HG02610 (cell line): ENCODE measurements around the gene TMEM40.
A peak's percentile ranks its signal among the peaks of the same experiment; 100 is the strongest.
"Not testable (repeated sequence)": the region's sequence is repeated elsewhere in the genome, so short reads cannot be mapped to it uniquely, and the experiment has no call there.

Experiments
- ATAC-seq: cut with Tn5 transposase; IDR thresholded peaks from one replicate; pipeline ENCODE4 v1.9.1; 2021; ENCODE audit warnings: mild to moderate bottlenecking, moderate library complexity; ENCODE audit not compliant: unreplicated experiment

TMEM40 gene

DNA sequence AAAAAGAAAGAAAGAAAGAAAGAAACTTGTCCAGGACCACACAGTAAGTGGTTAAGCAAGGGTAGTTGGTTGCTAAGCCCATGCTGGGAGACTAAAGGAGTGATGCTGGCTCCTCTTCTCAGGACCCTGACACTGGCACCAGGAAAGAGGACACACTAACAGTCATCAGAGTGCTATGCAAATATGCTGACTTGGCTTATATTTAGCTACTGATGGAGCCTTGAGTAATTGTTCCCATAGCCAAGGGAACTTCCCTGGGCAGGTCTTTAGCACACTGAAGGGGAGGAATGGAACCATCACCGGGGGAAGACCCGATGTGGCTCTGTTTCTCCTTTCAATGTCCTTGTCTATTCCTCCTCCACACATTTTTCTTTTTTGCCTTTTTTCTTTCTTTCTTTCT lies 6.2 kb downstream of the TMEM40 start:
- no peak for ATAC-seq

DNA sequence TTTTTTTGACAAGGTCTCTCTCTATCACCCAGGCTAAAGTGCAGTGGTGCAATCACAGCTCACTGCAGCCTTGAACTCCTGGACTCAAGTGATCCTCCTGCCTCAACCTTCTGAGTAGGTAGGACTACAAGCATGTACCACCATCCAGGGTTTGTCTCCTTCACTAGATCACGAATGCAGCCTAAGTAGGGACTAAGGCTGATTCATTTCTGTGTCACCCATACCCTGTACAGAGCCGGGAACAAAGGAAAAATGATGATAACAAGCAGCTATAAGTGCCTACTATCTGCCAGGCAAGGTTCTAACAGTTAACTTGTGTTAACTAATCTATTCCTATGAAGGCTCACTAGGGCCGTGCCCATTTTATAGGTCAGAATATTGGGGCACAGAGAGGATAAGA lies 7.0 kb downstream of the TMEM40 start:
- no peak for ATAC-seq

DNA sequence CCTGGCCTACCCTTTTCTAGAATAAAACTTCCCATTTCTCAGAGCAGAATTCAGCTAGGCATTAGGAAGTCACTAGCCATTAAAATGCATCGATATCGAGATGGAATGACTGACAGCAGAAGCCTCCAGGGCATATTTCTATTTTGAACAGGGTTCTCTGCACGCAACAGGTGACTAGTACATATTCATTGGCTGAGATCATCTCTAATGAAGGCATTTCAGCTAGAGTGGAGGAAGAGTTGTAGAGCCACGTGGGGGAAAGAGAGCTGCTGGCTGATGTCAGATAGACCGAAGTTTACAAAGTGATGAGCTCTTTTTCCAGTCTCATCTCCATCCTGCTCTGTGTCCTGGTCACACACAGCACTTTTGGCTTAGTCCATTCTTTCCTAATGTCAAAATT lies 7.5 kb downstream of the TMEM40 start:
- ATAC-seq: no peak

DNA sequence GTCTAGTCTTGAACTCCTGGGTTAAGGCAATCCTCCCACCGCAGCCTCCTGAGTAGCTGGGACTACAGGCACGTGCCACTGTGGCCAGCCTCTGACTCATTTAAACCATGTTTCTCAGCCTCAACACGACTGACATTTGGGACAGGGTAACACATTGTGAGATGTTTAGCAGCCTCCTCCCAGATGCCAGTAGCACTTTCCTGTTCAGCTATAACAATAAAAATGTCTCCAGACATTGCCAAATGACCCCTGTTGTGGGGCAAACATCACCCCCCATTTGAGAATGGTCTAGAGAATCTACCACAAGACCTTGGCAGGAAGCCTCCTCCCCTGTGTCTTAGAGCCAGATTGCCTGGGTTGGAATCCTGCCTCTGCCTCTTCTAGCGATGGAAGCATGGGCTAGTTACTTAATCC lies 8.4 kb downstream of the TMEM40 start:
- peak; percentile 62 for ATAC-seq

DNA sequence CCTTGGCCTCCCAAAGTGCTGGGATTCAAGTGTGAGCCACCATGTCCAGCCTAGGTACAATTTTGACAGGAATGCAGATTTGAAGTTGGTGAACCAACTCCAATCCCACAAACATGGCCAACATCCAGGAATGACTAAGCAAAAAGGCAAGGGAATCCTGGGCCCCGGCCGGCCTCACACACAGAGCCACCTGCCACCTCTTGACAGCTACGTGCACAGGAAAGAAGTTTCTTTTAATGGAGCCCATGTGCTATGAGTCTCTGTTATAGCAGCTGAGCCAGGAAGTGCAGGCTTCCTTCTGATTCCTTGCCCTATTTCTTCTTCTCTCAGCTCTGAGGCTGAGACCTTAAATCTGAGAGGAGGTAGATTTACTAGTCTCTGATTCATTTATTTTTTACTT lies 8.8 kb downstream of the TMEM40 start:
- peak; percentile 23 for ATAC-seq

DNA sequence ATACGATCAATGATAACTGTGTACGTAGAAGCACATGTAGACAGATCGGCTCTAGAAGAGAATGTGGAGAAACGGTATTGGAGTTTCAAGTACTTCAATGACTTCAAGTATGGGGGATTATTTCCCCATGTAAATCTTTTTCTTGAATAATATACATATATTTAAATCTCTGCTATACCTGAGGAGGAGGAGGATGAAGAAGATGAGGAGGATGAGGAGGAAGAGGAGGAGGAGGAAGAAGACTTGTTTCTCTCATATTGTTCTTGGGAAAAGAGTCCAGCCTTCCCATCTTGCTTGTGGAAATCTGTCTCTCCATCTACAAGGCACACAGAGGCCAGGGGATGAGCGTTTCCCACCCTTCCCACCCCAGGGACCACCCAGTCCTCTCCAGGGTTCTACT lies 10.6 kb downstream of the TMEM40 start:
- ATAC-seq: no peak

DNA sequence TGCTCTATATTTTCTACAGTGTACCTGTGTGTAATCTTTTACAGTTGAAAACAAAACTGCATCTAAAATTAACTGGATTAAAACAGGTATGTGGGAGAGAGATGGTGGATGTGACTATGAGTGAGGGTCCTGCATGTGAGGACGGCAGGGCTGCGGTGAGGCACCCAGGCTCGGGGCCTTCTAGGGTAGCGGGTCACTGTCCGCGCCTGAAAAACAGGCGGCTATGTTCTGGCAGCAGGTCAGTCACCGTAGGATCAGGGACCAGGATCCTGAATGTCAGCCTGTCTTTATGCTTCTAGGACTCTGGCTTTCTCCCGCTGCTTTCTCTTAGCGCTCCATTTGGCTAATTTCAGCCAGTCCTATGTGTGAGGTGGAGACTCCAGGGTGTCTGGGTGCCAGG lies 12.6 kb downstream of the TMEM40 start:
- ATAC-seq: no peak

DNA sequence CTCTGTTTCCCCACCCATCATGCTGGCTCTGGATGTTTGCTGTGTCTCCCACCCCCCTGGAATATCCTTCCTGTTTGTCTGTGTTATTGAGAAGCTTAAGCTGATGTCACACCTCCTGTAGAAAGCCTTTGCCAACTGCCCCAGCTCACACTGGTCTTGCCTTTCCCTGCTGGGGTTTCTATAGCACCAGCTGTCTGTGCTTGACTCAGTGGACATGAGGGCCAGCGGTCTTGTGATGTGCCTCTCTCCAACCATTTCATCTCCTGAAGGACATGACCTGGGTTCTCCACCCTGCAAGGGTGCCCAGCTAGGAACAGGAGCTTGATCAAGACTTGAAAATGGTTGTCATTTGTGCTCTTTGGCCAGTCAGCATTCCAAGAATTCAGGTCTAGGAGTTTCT lies 14.7 kb downstream of the TMEM40 start:
- ATAC-seq: no peak

DNA sequence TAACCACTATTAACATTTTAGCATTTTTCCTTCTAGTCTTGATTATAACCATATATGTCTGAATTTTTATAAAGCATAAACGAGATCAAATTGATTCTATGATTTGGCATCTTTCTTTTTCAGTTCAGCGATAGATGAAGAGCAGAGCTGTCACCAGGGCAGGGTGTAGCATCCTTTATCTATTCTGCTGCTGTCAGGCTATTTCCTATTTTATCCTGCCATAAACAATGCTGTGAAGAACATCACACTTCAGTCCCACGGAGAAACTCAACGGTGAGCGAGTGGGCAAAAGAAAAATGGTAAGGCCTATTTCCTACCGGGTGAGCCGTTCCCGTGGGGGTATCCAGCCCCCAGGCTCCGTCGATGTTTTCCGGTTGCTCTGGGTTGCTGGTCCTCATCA lies 15.5 kb downstream of the TMEM40 start:
- ATAC-seq: no peak

DNA sequence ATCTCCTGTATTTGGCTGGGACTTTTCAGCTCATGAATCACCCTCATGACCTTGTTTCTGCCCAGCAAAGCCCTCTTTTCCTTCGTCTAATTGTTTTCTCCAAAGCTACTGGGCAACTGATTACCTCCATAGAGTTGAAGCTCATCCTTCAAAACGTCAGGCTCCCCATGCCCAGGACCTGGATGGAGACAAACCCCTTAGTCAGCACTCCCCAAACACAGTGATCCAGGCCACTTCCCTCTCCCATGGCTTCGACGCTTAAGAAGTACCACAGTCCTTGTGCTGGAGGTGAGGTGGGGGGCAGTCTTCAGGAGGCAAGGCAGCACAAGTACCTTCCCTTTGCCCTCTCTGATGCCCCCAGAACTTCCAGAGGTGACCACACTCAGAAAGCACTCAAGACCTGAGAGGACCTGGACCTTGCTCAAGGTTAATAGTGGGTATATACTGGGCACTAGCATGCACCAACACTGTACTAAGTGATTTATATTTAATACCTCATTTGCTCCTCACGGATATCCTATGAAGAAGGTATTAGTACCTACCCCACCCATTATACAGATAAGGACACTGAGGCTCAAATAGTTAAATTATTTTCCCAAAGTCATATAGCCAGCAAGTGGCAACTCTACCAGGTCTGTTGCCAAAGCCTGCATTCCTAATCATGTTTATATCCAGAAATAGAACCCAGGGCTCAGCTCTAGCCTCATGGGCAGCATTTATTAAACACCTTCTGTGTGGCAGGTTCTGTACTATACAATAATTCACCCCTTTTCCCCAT lies 16.5 kb downstream of the TMEM40 start:
- no peak for ATAC-seq

DNA sequence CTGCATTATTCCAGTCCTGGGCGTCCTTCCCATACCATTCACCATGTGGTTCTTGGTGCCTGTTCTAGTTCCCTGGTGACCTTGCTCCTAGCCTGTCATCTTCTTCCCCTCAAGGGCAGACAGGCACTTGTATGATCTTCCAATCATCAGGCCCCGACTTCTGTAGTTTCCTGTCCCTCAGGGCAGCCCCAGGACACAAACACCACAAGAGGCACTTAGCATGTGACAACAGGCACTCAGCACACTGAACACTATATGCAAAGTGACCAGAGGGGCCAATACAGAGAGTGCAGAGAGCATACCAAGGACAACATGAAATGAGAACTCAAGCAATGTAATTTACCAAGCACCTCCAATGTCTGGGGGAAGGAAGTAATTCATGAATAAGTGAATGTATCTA lies 17.9 kb downstream of the TMEM40 start:
- no peak for ATAC-seq

DNA sequence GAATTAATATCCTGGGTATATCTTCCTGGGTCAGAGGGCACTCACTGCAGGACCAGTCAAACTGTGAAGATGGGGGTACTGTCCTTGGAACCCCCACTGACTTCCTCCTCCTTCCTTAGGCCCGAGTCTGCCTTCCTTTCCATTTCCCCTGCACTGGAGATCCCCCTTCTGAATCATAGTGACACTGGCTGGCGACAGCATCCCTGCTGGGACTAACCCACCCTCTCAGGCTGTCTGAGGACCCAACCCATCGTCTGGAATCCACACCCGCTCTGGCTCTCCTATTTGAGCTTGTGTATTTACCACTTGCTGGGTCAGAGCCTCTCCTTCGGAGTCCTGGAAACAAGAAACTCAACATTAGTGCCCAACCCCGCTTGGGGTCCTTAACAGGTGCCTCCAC lies 21.2 kb downstream of the TMEM40 start:
- ATAC-seq: no peak

DNA sequence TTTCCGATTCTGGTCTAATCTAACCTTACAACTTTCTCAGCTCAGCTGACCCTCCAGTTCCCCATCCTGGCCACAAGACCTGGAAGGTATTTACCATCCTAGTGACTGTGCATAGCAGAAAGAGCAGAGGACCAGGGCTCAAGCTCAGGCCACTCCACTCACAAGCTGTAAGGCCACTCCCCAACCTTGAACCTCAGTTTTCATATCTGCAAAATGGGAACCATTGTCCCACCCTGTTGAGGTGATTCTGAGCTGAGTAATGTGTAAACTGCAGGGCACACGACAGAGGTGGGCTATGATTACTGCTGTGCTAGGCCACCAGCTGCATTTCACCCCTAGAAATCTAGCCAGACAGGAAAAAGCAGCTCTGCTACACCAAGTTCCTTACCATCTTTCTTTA lies 21.7 kb downstream of the TMEM40 start:
- no peak for ATAC-seq

DNA sequence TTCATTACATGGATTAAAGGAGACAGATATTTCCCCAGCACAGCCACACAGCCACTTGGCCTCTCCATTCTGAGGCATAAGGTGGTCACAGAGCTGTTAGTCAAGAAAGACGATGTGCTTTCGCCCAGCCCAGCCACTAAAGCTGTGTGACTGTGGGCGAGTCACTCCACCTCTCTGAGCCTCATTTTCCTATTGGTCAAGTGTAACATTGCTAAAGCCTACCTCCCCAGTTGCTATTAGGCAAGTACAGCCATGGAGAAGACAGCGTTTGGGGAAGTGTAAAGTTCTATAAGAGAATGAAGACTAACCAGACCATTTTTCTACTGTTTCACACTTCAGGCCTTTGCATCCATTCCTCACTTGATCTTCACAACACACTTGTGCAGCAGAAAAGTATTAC lies 24.1 kb downstream of the TMEM40 start:
- no peak for ATAC-seq

DNA sequence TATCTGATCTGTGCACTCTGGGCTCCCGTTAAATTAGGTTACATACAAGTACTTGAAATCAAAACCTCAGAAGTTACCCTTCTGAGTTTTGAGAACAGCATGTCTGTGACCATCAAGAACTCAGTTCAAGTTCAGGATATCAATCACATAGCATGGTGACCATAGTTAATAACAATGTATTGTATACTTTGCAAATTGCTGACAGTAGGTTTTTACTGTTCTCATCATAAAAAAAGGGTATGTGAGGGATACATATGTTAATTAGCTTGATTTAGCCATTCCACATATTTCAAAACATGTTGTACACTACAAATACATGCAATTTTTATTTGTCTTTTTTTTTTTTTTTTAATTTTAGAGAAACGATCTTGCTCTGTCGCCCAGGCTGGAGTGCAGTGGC lies 25.5 kb downstream of the TMEM40 start:
- ATAC-seq: no peak

DNA sequence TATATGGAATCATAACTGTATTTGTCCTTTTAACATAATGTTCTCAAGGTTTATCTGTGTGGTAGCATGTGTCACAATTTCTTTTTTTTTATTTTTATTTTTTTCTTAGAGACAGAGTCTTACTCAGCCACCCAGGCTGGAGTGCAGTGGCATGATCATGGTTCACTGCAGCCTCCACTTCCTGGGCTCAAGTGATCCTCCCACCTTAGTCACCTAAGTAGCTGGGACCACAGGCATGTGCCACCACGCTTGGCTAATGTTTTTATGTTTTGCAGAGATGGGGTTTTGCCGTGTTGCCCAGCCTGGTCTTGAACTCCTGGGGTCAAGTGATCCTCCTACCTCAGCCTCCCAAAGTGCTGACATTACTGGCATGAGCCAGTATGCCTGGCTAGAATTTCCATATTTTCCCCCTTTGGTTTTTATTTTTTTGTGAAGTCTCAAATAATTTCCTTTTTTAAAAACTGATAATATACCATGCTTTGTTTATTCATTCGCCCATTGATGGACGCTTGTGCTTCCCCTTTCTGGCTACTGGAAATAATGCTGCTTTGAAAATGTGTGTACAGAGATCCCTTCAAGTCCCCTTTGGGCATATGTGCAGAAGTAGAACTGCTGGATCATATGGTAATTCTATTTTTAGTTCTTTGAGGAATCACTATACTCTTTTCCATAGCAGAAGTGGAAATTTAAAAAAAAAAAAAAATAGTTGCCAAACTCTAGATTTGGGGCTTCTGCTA lies 28.4 kb downstream of the TMEM40 start:
- no peak for ATAC-seq

DNA sequence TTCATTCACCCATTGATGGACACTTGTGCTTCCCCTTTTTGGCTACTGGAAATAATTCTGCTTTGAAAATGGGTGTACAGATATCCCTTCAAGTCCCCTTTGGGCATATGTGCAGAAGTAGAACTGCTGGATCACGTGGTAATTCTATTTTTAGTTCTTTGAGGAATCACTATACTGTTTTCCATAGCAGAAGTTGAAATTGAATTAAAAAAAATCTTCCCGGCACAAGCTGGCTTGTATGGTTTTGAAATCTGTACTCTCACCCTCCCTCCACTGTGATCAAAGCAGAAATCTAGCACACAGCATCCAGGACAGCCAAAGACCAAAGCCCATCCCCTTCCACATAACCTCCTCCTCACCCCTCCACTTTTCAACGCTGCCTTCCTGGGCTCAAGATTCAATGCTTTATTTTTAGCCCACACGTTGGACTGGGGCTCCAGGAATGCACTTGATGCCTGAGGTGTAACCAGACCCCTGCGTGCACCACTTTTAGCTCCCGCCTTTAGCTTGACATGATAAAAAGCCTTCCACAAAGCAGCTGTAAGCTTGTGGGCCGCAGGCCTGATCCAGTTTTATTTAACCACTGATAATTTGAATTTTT lies 29.9 kb downstream of the TMEM40 start:
- ATAC-seq: no peak

DNA sequence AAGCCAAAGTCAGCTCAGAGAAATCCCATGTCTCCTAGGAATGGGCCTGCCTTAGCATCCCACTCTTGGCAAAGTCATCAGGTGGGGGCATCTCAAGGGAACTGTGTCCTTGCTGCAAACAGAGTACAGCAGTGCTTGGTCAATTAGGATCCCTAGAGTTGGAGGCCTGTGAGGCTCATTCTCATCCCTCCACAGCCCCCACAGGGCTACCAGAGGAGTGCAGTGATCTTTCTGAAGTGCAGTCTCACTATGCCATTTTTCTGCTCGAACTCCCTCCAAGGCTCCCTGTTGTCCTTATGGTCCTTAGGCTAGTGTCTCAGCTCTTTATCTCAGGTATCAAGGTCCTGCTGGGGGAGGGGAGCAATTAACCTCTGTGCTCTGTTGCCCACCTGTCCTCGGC lies 31.1 kb downstream of the TMEM40 start:
- ATAC-seq: no peak

DNA sequence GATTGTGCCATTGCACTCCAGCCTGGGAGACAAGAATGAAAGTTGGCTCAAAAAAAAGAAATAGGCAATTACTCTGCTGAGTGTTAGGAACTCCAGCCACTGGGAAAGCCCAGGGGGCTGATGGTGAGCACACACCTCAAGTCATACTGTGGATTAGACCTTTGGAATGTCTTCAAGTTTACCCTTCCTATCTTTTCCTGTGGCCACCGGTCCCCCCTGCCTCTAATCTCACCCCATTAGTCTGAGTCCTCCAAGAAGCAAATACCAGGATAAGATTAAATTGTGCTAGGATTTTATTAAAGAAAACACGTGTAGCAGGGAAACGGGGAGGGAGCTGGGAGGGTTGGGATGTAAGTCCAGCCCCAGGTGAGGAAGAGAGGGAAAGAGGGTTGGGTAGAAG lies 31.6 kb downstream of the TMEM40 start:
- no peak for ATAC-seq

DNA sequence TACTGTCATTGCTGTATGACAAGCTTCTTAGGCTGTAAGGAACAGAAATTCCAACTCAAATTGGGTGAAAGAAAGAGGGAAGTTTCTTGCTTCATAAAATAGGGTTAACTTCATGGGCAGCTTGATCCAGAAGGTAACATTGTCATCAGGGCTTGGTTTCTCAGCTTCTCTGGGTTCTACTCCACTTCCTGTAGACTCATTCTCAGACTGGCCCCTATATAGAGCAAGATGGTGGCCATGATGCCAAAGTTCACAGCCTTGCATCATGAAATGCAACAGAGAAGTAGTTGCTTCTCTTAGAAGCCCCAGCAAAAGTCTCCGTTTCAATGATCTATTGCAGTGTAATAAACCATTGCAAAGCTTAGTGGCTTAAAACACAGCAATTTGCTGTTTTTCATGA lies 33.6 kb downstream of the TMEM40 start:
- ATAC-seq: no peak

DNA sequence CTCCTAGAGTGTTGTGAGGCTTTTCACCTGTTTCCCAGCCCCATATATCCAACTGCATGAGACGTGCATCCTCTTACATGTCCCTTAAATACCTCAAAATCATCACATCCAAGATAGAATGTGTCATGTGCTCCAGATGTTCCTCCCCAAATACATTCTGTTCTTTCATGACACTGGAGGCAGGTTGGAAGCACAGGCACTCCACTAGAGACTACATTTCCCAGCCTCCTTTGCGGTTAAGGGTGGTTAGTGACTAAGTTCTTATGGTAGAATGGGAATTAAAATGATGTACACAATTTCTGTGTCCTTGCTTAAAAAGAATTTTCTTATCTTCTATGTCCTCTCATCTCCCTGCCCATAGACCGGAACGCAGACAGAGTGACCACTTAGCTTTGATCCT lies 34.3 kb downstream of the TMEM40 start:
- ATAC-seq: no peak

DNA sequence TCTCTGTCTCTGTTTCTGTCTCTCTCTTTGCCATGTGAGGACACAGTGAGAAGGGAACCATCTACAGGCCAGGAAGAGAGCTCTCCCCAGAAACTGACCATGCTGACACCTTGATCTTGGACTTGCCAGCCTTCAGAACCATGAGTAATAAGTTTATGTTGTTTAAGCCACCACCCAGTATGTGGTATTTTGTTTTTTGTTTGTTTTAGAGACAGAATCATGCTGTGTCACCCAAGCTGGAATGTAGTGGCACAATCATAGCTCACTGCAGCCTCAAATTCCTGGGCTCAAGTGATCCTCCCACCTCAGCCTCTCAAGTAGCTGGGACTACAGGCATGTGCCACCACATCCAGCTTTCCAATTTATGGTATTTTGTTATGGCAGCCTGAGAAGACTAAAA lies 35.7 kb downstream of the TMEM40 start:
- not testable (repeated sequence) for ATAC-seq
